SK-N-MC (cell line): ENCODE data around the gene ZEB2.

Experiments used
- EZH2 ChIP-seq: fragments of 200-600 bp; sonication (generic); IDR thresholded peaks from one replicate; pipeline ENCODE4 v1.6.1; 2017; ENCODE audit warnings: antibody characterized with exemption
- POLR2AphosphoS5 ChIP-seq: IDR thresholded peaks from 2 replicates; pipeline ENCODE4 v1.6.1; 2012; ENCODE audit warnings: mild to moderate bottlenecking, low read depth, low read length, borderline replicate concordance

DNA sequence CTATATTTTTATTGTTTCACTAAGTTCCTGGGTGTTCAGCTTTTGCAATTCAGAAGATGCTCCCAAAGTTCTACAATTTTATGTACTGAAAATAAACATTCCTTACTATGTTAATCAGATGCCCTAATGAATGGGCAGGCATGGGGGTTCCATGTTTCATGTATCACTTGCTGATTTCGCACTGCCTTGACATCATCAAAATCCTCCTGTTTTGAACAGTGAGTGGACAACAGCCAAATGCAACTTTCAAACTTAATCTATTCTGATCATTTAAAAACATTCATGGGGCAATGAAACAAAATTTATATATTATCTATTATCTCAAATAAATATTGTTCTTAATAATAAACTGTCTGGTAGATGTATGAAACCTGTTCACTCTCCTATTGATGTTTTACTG, 43.2 kb downstream of the ZEB2 start:
- TF ChIP-seq POLR2AphosphoS5 (no peak), EZH2 (no peak)
